Right kidney (tissue), 1 donor: Measurements from ENCODE around the gene SNX10.

Source experiments
- DNase-seq: peaks from one replicate; pipeline ENCODE4 v3.0.0-alpha.2; 2016

SNX10 gene

GRCh38 chr7:26368542-26368941 lies 76.9 kb downstream of the SNX10 start:
- DNase-seq: no peak

- peak; percentile 66 for DNase-seq
These were observed 77.9 kb downstream of the SNX10 start for GRCh38 chr7:26369593-26369992.

GRCh38 chr7:26370011-26370410 lies 78.3 kb downstream of the SNX10 start:
- DNase-seq: no peak

- peak; percentile 12 for DNase-seq
These were observed 80.6 kb downstream of the SNX10 start for GRCh38 chr7:26372249-26372648.

- no peak for DNase-seq
These were observed 81.0 kb downstream of the SNX10 start for GRCh38 chr7:26372704-26373103.

- DNase-seq: no peak
These were observed 83.1 kb downstream of the SNX10 start for GRCh38 chr7:26374647-26375373.

- DNase-seq: peak; percentile 81
These were observed 84.1 kb downstream of the SNX10 start for GRCh38 chr7:26375726-26376174.

- peak; percentile 95 for DNase-seq
These were observed 84.7 kb downstream of the SNX10 start for GRCh38 chr7:26376175-26376917.

GRCh38 chr7:26378016-26378415 lies 86.4 kb downstream of the SNX10 start:
- DNase-seq: no peak

- DNase-seq: no peak
These were observed 88.0 kb downstream of the SNX10 start for GRCh38 chr7:26379711-26380110.

- DNase-seq: no peak
These were observed 90.1 kb downstream of the SNX10 start for GRCh38 chr7:26381476-26382353.

GRCh38 chr7:26385240-26385639 lies 93.6 kb downstream of the SNX10 start:
- no peak for DNase-seq

- no peak for DNase-seq
These were observed 96.1 kb downstream of the SNX10 start for GRCh38 chr7:26387731-26388130.

- DNase-seq: no peak
These were observed 96.6 kb downstream of the SNX10 start for GRCh38 chr7:26388256-26388655.

- no peak for DNase-seq
These were observed 98.4 kb downstream of the SNX10 start for GRCh38 chr7:26390016-26390415.

GRCh38 chr7:26393818-26394217 lies 102.2 kb downstream of the SNX10 start:
- peak; percentile 28 for DNase-seq

- DNase-seq: peak; percentile 38
These were observed 105.7 kb downstream of the SNX10 start for GRCh38 chr7:26397332-26397731.

- DNase-seq: no peak
These were observed 106.2 kb downstream of the SNX10 start for GRCh38 chr7:26397796-26398426.

- DNase-seq: peak; percentile 99
These were observed 106.7 kb downstream of the SNX10 start for GRCh38 chr7:26398427-26398755.

GRCh38 chr7:26398756-26399509 lies 107.3 kb downstream of the SNX10 start:
- DNase-seq: no peak

- no peak for DNase-seq
These were observed 108.1 kb downstream of the SNX10 start for GRCh38 chr7:26399736-26400135.

GRCh38 chr7:26403640-26404039 lies 112.0 kb downstream of the SNX10 start:
- no peak for DNase-seq
